Measurements from ENCODE around the gene GIT2. TPM values are rescaled to one million over a fixed set of nuclear protein-coding genes. Genes with fewer than 3 reads are reported as not detected.
"Not testable (repeated sequence)": the region's sequence is repeated elsewhere in the genome, so short reads cannot be mapped to it uniquely, and the experiment has no call there.

The GIT2 gene
- total RNA-seq, 2 experiments from 2014 or later: 107 to 112 TPM

GRCh38 chr12:109900752-109901580, 95.2 kb downstream of the GIT2 start:
- Mint-ChIP-seq H3K36me3 (ENCODE audit: low read depth) (peaks cover 32% of the 10 kb centered on the region), H3K4me3 (peak overlapping the region; percentile 84), H3K27ac (peak overlapping the region; percentile 94), H3K4me1 (peaks cover 31% of the 10 kb centered on the region), H3K27me3 (no peaks in the 10 kb centered on the region), H3K9me3 (no peaks in the 10 kb centered on the region)
- POLR2A ChIA-PET: interaction anchor here (0.5 to 4.9 kb wide), 17 partner anchors 9 to 379 kb away, joined by 3 to 65 read pairs (median 4); partner anchors contain the start of gene ANKRD13A
- DNase-seq: no peak
- CTCF ChIA-PET: interaction anchor here (0.8 to 2.2 kb wide), 8 partner anchors 9 to 55 kb away, joined by 3 to 13 read pairs (median 4); no protein-coding TSS in a partner anchor

GRCh38 chr12:109899783-109900751, 96.1 kb downstream of the GIT2 start, which contains the start of gene TCHP:
Gene TCHP (plus strand): TSS chr12:109900274. CDS start chr12:109903027, 2,753 bp downstream.
- no peaks in the 10 kb centered on the region for H3K27me3 Mint-ChIP-seq
- H3K27ac Mint-ChIP-seq: peak within 1 kb of the TSS; percentile 94
- POLR2A ChIA-PET: interaction anchor here (0.5 to 4.9 kb wide), 17 partner anchors 10 to 380 kb away, joined by 3 to 65 read pairs (median 4); partner anchors contain the start of gene ANKRD13A
- CTCF ChIA-PET: interaction anchor here (0.6 to 2.2 kb wide), 9 partner anchors 9 to 180 kb away, joined by 3 to 13 read pairs (median 3); no protein-coding TSS in a partner anchor
- H3K36me3 Mint-ChIP-seq (ENCODE audit: low read depth): peaks cover 23% of the 10 kb centered on the region
- H3K9me3 Mint-ChIP-seq: no peaks in the 10 kb centered on the region
- peak; percentile 82 for DNase-seq
- H3K4me3 Mint-ChIP-seq: peak within 1 kb of the TSS; percentile 84
- peaks cover 31% of the 10 kb centered on the region for H3K4me1 Mint-ChIP-seq

GRCh38 chr12:109899345-109899744, 96.8 kb downstream of the GIT2 start:
- Mint-ChIP-seq H3K27ac (peak overlapping the region; percentile 94), H3K4me1 (peaks cover 31% of the 10 kb centered on the region), H3K36me3 (ENCODE audit: low read depth) (peaks cover 16% of the 10 kb centered on the region), H3K4me3 (peak overlapping the region; percentile 84)
- CTCF ChIA-PET: interaction anchor here (0.9 to 2.2 kb wide), 3 partner anchors 11 to 46 kb away, joined by 3 to 11 read pairs (median 10); no protein-coding TSS in a partner anchor
- H3K27me3 Mint-ChIP-seq, DNase-seq, H3K9me3 Mint-ChIP-seq: not testable (repeated sequence)
- POLR2A ChIA-PET: interaction anchor here (4.9 kb wide), 1 partner anchor 11 kb away, joined by 65 read pairs; no protein-coding TSS in a partner anchor

GRCh38 chr12:109897029-109897428, 99.1 kb downstream of the GIT2 start:
- no peaks in the 10 kb centered on the region for H3K27me3 Mint-ChIP-seq
- ChIA-PET POLR2A (interaction anchor here (4.9 kb wide), 1 partner anchor 9 kb away, joined by 65 read pairs; no protein-coding TSS in a partner anchor), CTCF (interaction anchor here (0.7 kb wide), 1 partner anchor 28 kb away, joined by 3 read pairs; no protein-coding TSS in a partner anchor)
- no peak for DNase-seq
- peaks cover 43% of the 10 kb centered on the region for H3K4me1 Mint-ChIP-seq
- H3K9me3 Mint-ChIP-seq: no peaks in the 10 kb centered on the region
- no peak overlapping the region for H3K4me3 Mint-ChIP-seq
- H3K36me3 Mint-ChIP-seq (ENCODE audit: low read depth): peaks cover 3% of the 10 kb centered on the region
- no peak overlapping the region for H3K27ac Mint-ChIP-seq

GRCh38 chr12:109896188-109896587, 100.0 kb downstream of the GIT2 start:
- peaks cover 36% of the 10 kb centered on the region for H3K4me1 Mint-ChIP-seq
- no peak for DNase-seq
- H3K36me3 Mint-ChIP-seq (ENCODE audit: low read depth): peaks cover 3% of the 10 kb centered on the region
- H3K9me3 Mint-ChIP-seq: no peaks in the 10 kb centered on the region
- no peak overlapping the region for H3K4me3 Mint-ChIP-seq
- no peak overlapping the region for H3K27ac Mint-ChIP-seq
- ChIA-PET POLR2A (no interaction called here), CTCF (no interaction called here)
- H3K27me3 Mint-ChIP-seq: no peaks in the 10 kb centered on the region

- CTCF ChIA-PET: interaction anchor here (0.7 to 1.3 kb wide), 3 partner anchors 8 to 1131 kb away, joined by 3 to 4 read pairs (median 3); no protein-coding TSS in a partner anchor
- Mint-ChIP-seq H3K36me3 (ENCODE audit: low read depth) (no peaks in the 10 kb centered on the region), H3K27ac (no peak overlapping the region), H3K4me1 (peaks cover 33% of the 10 kb centered on the region), H3K27me3 (no peaks in the 10 kb centered on the region), H3K4me3 (no peak overlapping the region), H3K9me3 (no peaks in the 10 kb centered on the region)
- POLR2A ChIA-PET: interaction anchor here (0.9 kb wide), 1 partner anchor 11 kb away, joined by 3 read pairs; no protein-coding TSS in a partner anchor
- DNase-seq: no peak
These were observed 101.2 kb downstream of the GIT2 start for GRCh38 chr12:109894939-109895338.

- H3K27me3 Mint-ChIP-seq: no peaks in the 10 kb centered on the region
- peaks cover 38% of the 10 kb centered on the region for H3K4me1 Mint-ChIP-seq
- no peak overlapping the region for H3K4me3 Mint-ChIP-seq
- DNase-seq: no peak
- no peaks in the 10 kb centered on the region for H3K9me3 Mint-ChIP-seq
- ChIA-PET POLR2A (interaction anchor here (1.0 kb wide), 1 partner anchor 15 kb away, joined by 3 read pairs; no protein-coding TSS in a partner anchor), CTCF (interaction anchor here (0.5 to 2.2 kb wide), 5 partner anchors 14 to 48 kb away, joined by 3 to 7 read pairs (median 3); no protein-coding TSS in a partner anchor)
- no peak overlapping the region for H3K27ac Mint-ChIP-seq
- no peaks in the 10 kb centered on the region for H3K36me3 Mint-ChIP-seq (ENCODE audit: low read depth)
These were observed 102.7 kb downstream of the GIT2 start for GRCh38 chr12:109893261-109893995.

- DNase-seq: peak; percentile 48
- Mint-ChIP-seq H3K9me3 (no peaks in the 10 kb centered on the region), H3K4me1 (peaks cover 43% of the 10 kb centered on the region), H3K4me3 (no peak overlapping the region), H3K27ac (no peak overlapping the region), H3K27me3 (no peaks in the 10 kb centered on the region), H3K36me3 (ENCODE audit: low read depth) (no peaks in the 10 kb centered on the region)
- CTCF ChIA-PET: interaction anchor here (0.7 to 2.2 kb wide), 4 partner anchors 16 to 87 kb away, joined by 3 to 7 read pairs (median 4); no protein-coding TSS in a partner anchor
- POLR2A ChIA-PET: interaction anchor here (1.0 kb wide), 1 partner anchor 15 kb away, joined by 3 read pairs; no protein-coding TSS in a partner anchor
These were observed 103.4 kb downstream of the GIT2 start for GRCh38 chr12:109892748-109893147.

GRCh38 chr12:109892165-109892715, 103.9 kb downstream of the GIT2 start:
- POLR2A ChIA-PET: no interaction called here

GRCh38 chr12:109891731-109892130, 104.4 kb downstream of the GIT2 start:
- peaks cover 48% of the 10 kb centered on the region for H3K4me1 Mint-ChIP-seq
- H3K27ac Mint-ChIP-seq; H3K9me3 Mint-ChIP-seq; H3K27me3 Mint-ChIP-seq; POLR2A ChIA-PET; H3K4me3 Mint-ChIP-seq; H3K36me3 Mint-ChIP-seq (ENCODE audit: low read depth); DNase-seq: not testable (repeated sequence)
- CTCF ChIA-PET: interaction anchor here (1.4 to 2.2 kb wide), 2 partner anchors 47 to 86 kb away, joined by 4 to 7 read pairs; no protein-coding TSS in a partner anchor

More at GRCh38 chr12:109892165-109892715, 103.9 kb downstream of the GIT2 start:
- CTCF ChIA-PET: interaction anchor here (1.0 to 2.2 kb wide), 3 partner anchors 39 to 86 kb away, joined by 4 to 7 read pairs (median 4); no protein-coding TSS in a partner anchor
- no peaks in the 10 kb centered on the region for H3K27me3 Mint-ChIP-seq
- H3K4me3 Mint-ChIP-seq: no peak overlapping the region
- H3K4me1 Mint-ChIP-seq: peaks cover 48% of the 10 kb centered on the region
- H3K36me3 Mint-ChIP-seq (ENCODE audit: low read depth): no peaks in the 10 kb centered on the region
- DNase-seq: no peak
- H3K27ac Mint-ChIP-seq: no peak overlapping the region
- H3K9me3 Mint-ChIP-seq: no peaks in the 10 kb centered on the region

- ChIA-PET POLR2A (interaction anchor here (0.9 to 1.0 kb wide), 2 partner anchors 10 to 20 kb away, joined by 3 to 5 read pairs; no protein-coding TSS in a partner anchor), CTCF (interaction anchor here (1.0 kb wide), 1 partner anchor 10 kb away, joined by 3 read pairs; the partner anchor contains the start of gene TCHP)
- Mint-ChIP-seq H3K4me3 (no peak overlapping the region), H3K36me3 (ENCODE audit: low read depth) (no peaks in the 10 kb centered on the region), H3K9me3 (no peaks in the 10 kb centered on the region), H3K27me3 (no peaks in the 10 kb centered on the region), H3K4me1 (peaks cover 48% of the 10 kb centered on the region), H3K27ac (no peak overlapping the region)
- DNase-seq: no peak
These were observed 105.5 kb downstream of the GIT2 start for GRCh38 chr12:109890620-109891170.

Measured in activated CD4-positive, alpha-beta memory T cell treated with anti-CD3 and anti-CD28 coated beads, Interleukin-2, amount 10 ng/mL, durations not matched to agents 7 days and 5 days (primary cell).